ENCODE data around the gene GNG3.

Gene GNG3

GRCh38 chr11:62705880-62706849 is 1.3 kb upstream of the GNG3 start:
- peak; percentile 89 for ATAC-seq
- Mint-ChIP-seq H3K27ac (peak overlapping the region; percentile 86), H3K4me1 (peaks cover 56% of the 10 kb centered on the region)

GRCh38 chr11:62706850-62707247 is 627 bp upstream of the GNG3 start:
- Mint-ChIP-seq H3K27ac (peak overlapping the region; percentile 86), H3K27me3 (no peaks in the 10 kb centered on the region), H3K4me1 (peaks cover 56% of the 10 kb centered on the region), H3K4me3 (peak overlapping the region; percentile 98), H3K36me3 (peaks cover 23% of the 10 kb centered on the region), H3K9me3 (no peaks in the 10 kb centered on the region)
- ATAC-seq, result no peak

More at GRCh38 chr11:62705880-62706849, 1.3 kb upstream of the GNG3 start:
- Mint-ChIP-seq H3K9me3 (no peaks in the 10 kb centered on the region), H3K27me3 (no peaks in the 10 kb centered on the region), H3K4me3 (peak overlapping the region; percentile 98), H3K36me3 (peaks cover 25% of the 10 kb centered on the region)

- Mint-ChIP-seq H3K9me3 (no peaks in the 10 kb centered on the region), H3K4me3 (peak overlapping the region; percentile 93), H3K36me3 (peaks cover 27% of the 10 kb centered on the region)
Observed at GRCh38 chr11:62708392-62708791, 916 bp downstream of the GNG3 start.

DNA sequence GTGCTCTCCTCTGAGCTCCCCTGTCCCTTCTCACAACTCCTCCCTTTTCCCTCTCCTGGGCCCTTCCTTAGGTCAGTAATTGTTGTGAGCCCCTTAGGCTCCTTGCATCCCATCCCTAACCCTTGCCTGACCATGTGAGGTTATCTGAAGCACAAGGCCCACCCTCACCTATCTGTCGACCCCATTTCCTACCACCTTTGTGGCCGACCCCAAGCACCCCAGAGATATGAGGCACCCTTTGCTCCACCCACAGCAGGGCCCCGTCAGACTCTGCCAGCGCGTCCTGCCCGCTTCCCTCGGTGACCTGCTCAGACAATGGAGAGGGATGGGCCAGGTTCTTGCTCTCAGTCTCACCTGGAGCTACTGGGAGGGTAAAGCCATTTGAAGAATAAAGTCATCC is 1.3 kb downstream of the GNG3 start:
- Mint-ChIP-seq H3K27me3 (no peaks in the 10 kb centered on the region), H3K4me3 (peak overlapping the region; percentile 93), H3K4me1 (peaks cover 69% of the 10 kb centered on the region), H3K27ac (peak overlapping the region; percentile 90), H3K36me3 (peaks cover 31% of the 10 kb centered on the region), H3K9me3 (no peaks in the 10 kb centered on the region)
- peak; percentile 3 for ATAC-seq

More at GRCh38 chr11:62708392-62708791, 916 bp downstream of the GNG3 start:
- Mint-ChIP-seq H3K27me3 (no peaks in the 10 kb centered on the region), H3K27ac (peak overlapping the region; percentile 90), H3K4me1 (peaks cover 65% of the 10 kb centered on the region)
- ATAC-seq, result no peak

GRCh38 chr11:62709247-62710000 is 1.9 kb downstream of the GNG3 start:
- H3K4me3 Mint-ChIP-seq, result peak overlapping the region; percentile 93
- H3K36me3 Mint-ChIP-seq, result peaks cover 36% of the 10 kb centered on the region

DNA sequence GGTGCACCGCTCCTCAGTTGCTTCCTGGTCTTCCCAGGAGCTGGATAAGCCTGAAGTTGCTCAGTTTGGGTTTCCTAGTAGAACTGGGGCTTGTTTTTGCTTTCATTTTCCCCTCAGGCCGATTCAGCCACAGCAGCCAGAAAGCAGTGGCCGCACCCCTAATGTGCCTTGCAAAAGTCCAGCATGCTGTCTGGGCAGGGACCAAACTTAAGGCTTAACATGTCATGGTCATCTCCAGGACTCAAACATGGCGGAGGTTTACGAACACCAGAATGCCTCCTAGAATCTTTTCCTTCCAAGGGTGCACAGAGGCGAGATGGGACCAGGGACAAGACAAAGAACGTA is 2.5 kb downstream of the GNG3 start:
- peaks cover 42% of the 10 kb centered on the region for H3K36me3 Mint-ChIP-seq
- H3K4me3 Mint-ChIP-seq, result peak overlapping the region; percentile 93
- peaks cover 69% of the 10 kb centered on the region for H3K4me1 Mint-ChIP-seq
- no peaks in the 10 kb centered on the region for H3K9me3 Mint-ChIP-seq
- peak overlapping the region; percentile 90 for H3K27ac Mint-ChIP-seq
- H3K27me3 Mint-ChIP-seq, result no peaks in the 10 kb centered on the region
- no peak for ATAC-seq

More at GRCh38 chr11:62709247-62710000, 1.9 kb downstream of the GNG3 start:
- peaks cover 69% of the 10 kb centered on the region for H3K4me1 Mint-ChIP-seq
- no peaks in the 10 kb centered on the region for H3K9me3 Mint-ChIP-seq
- peak overlapping the region; percentile 90 for H3K27ac Mint-ChIP-seq
- H3K27me3 Mint-ChIP-seq, result no peaks in the 10 kb centered on the region
- ATAC-seq, result peak; percentile 92

GRCh38 chr11:62712276-62712812 is 4.9 kb downstream of the GNG3 start:
- Mint-ChIP-seq H3K36me3 (peaks cover 58% of the 10 kb centered on the region), H3K27ac (peak overlapping the region; percentile 75), H3K9me3 (no peaks in the 10 kb centered on the region), H3K27me3 (no peaks in the 10 kb centered on the region), H3K4me1 (peaks cover 52% of the 10 kb centered on the region), H3K4me3 (no peak overlapping the region)
- ATAC-seq, result no peak

GRCh38 chr11:62712861-62713260 is 5.4 kb downstream of the GNG3 start:
- H3K27ac Mint-ChIP-seq, result peak overlapping the region; percentile 75
- H3K4me1 Mint-ChIP-seq, result peaks cover 47% of the 10 kb centered on the region
- no peaks in the 10 kb centered on the region for H3K27me3 Mint-ChIP-seq
- H3K4me3 Mint-ChIP-seq, result no peak overlapping the region
- H3K9me3 Mint-ChIP-seq, result no peaks in the 10 kb centered on the region
- no peak for ATAC-seq
- H3K36me3 Mint-ChIP-seq, result peaks cover 63% of the 10 kb centered on the region

DNA sequence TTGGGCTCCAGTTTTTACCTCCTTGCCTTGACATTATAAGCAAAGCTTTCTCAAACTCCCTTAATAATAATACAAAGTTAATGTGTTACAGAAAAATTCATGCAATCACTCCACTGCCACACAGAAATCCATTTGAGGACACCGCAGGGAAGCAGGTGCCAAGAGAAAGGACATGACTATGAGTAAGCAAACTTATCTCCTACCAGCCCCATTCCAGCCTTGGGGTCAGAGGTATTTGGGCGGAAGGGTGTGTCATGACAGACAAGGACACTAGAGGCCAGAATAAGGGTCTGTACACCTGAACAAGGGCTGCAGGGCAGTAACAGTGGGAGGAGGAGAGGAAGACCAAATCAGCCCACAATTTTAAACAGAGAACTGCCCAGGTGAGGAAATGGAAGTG is 5.9 kb downstream of the GNG3 start:
- no peaks in the 10 kb centered on the region for H3K27me3 Mint-ChIP-seq
- H3K4me1 Mint-ChIP-seq, result peaks cover 42% of the 10 kb centered on the region
- H3K27ac Mint-ChIP-seq, result peak overlapping the region; percentile 75
- peaks cover 67% of the 10 kb centered on the region for H3K36me3 Mint-ChIP-seq
- ATAC-seq, result no peak
- H3K9me3 Mint-ChIP-seq, result no peaks in the 10 kb centered on the region
- no peak overlapping the region for H3K4me3 Mint-ChIP-seq

GRCh38 chr11:62715150-62716130 is 8.0 kb downstream of the GNG3 start:
- H3K4me1 Mint-ChIP-seq, result peaks cover 27% of the 10 kb centered on the region

DNA sequence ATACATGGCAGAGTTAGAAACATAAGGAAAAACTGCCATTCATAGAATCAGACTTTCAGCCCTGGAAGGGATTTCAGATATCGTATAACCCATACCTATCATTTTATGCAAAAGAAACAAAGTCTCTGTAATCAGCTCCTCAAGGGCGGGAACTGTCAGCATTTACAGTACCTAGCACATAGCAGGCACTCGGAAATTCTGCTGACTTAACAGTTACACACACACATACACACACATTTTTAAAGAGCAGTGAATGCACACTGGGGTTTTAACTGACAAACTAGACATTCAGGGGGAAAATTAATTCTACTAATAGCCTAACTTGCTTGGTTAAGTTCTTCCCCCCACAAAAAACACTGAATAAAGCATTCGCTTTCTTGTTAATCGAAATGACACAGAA is 8.7 kb downstream of the GNG3 start:
- no peaks in the 10 kb centered on the region for H3K27me3 Mint-ChIP-seq
- no peak overlapping the region for H3K27ac Mint-ChIP-seq
- no peak overlapping the region for H3K4me3 Mint-ChIP-seq
- H3K36me3 Mint-ChIP-seq, result peaks cover 77% of the 10 kb centered on the region
- H3K9me3 Mint-ChIP-seq, result no peaks in the 10 kb centered on the region
- ATAC-seq, result no peak
- peaks cover 25% of the 10 kb centered on the region for H3K4me1 Mint-ChIP-seq

More at GRCh38 chr11:62715150-62716130, 8.0 kb downstream of the GNG3 start:
- Mint-ChIP-seq H3K9me3 (no peaks in the 10 kb centered on the region), H3K36me3 (peaks cover 76% of the 10 kb centered on the region), H3K27ac (peak overlapping the region; percentile 75), H3K4me3 (no peak overlapping the region), H3K27me3 (no peaks in the 10 kb centered on the region)
- no peak for ATAC-seq

- Mint-ChIP-seq H3K27me3 (no peaks in the 10 kb centered on the region), H3K9me3 (no peaks in the 10 kb centered on the region), H3K27ac (no peak overlapping the region), H3K36me3 (peaks cover 83% of the 10 kb centered on the region), H3K4me1 (peaks cover 25% of the 10 kb centered on the region), H3K4me3 (no peak overlapping the region)
- no peak for ATAC-seq
Observed at GRCh38 chr11:62716816-62717215, 9.3 kb downstream of the GNG3 start.

DNA sequence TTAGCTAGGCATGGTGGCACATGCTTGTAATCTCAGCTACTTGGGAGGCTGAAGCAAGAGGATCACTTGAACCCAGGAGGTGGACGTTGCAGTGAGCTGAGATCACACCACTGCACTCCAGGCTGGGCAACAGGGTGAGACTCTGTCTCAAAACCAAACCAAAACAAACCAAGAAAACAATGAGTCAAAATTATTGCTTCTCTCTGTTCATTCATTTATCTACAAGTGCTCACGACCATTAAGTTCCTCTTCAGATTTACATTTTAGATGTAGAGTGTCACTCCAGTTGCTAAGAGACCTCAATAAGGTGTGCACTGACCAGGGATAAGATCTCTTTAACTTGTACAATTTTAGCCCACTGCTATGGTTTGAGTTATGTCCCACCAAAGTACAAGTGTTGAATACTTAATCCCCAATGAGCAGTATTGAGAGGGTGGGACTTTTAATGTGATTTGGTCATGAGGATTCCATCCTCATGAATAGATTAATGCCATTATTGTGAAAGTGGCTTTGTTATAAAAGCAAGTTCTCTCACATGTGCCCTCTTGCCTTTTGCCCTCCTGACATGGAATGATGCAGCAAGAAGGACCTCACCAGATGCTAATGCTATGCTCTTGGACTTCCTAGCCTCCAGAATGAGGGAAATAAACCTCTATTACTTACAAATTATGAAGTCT is 12.0 kb downstream of the GNG3 start:
- no peak overlapping the region for H3K4me3 Mint-ChIP-seq
- no peak for ATAC-seq
- no peaks in the 10 kb centered on the region for H3K27me3 Mint-ChIP-seq
- H3K27ac Mint-ChIP-seq, result no peak overlapping the region
- H3K9me3 Mint-ChIP-seq, result no peaks in the 10 kb centered on the region
- peaks cover 17% of the 10 kb centered on the region for H3K4me1 Mint-ChIP-seq
- H3K36me3 Mint-ChIP-seq, result peaks cover 82% of the 10 kb centered on the region

GRCh38 chr11:62721994-62722393 is 14.5 kb downstream of the GNG3 start:
- H3K27ac Mint-ChIP-seq, result no peak overlapping the region
- no peak for ATAC-seq
- H3K27me3 Mint-ChIP-seq, result no peaks in the 10 kb centered on the region
- peaks cover 72% of the 10 kb centered on the region for H3K36me3 Mint-ChIP-seq
- peaks cover 27% of the 10 kb centered on the region for H3K4me1 Mint-ChIP-seq
- H3K4me3 Mint-ChIP-seq, result no peak overlapping the region
- H3K9me3 Mint-ChIP-seq, result no peaks in the 10 kb centered on the region
